Activated T-cell treated with anti-CD3 and anti-CD28 coated beads for 1 hour (primary cell): ENCODE measurements around the gene PPP1R2.
A peak's percentile ranks its signal among the peaks of the same experiment; 100 is the strongest.

Experiments used
- DNase-seq: peaks from one replicate; pipeline ENCODE4 v3.0.0-alpha.2; 2020; ENCODE audit warnings: low read depth

The PPP1R2 gene

GRCh38 chr3:195565716-195566115 is 22.6 kb upstream of the PPP1R2 start:
- DNase-seq = no peak

- DNase-seq = no peak
These were observed 20.2 kb upstream of the PPP1R2 start for GRCh38 chr3:195563317-195563716.

GRCh38 chr3:195559723-195560409 is 16.7 kb upstream of the PPP1R2 start:
- DNase-seq = no peak

- DNase-seq = no peak
These were observed 15.5 kb upstream of the PPP1R2 start for GRCh38 chr3:195558602-195559001.

- DNase-seq = no peak
These were observed 14.2 kb upstream of the PPP1R2 start for GRCh38 chr3:195557322-195557721.

GRCh38 chr3:195556390-195556789 is 13.3 kb upstream of the PPP1R2 start:
- no peak for DNase-seq

- no peak for DNase-seq
These were observed 12.0 kb upstream of the PPP1R2 start for GRCh38 chr3:195555110-195555509.

- no peak for DNase-seq
These were observed 11.3 kb upstream of the PPP1R2 start for GRCh38 chr3:195554458-195554857.

- no peak for DNase-seq
These were observed 10.1 kb upstream of the PPP1R2 start for GRCh38 chr3:195553268-195553667.

- DNase-seq = no peak
These were observed 8.4 kb upstream of the PPP1R2 start for GRCh38 chr3:195551381-195551978.

- no peak for DNase-seq
These were observed 7.6 kb upstream of the PPP1R2 start for GRCh38 chr3:195550723-195551122.

GRCh38 chr3:195549931-195550519 is 6.9 kb upstream of the PPP1R2 start:
- DNase-seq = peak; percentile 62

- no peak for DNase-seq
These were observed 5.9 kb upstream of the PPP1R2 start for GRCh38 chr3:195548987-195549386.

GRCh38 chr3:195548501-195548900 is 5.4 kb upstream of the PPP1R2 start:
- DNase-seq = no peak

GRCh38 chr3:195548006-195548405 is 4.9 kb upstream of the PPP1R2 start:
- no peak for DNase-seq

GRCh38 chr3:195546130-195546560 is 3.0 kb upstream of the PPP1R2 start:
- no peak for DNase-seq

GRCh38 chr3:195544634-195545033 is 1.5 kb upstream of the PPP1R2 start:
- DNase-seq = no peak

- no peak for DNase-seq
These were observed 1.1 kb upstream of the PPP1R2 start for GRCh38 chr3:195544230-195544536.

GRCh38 chr3:195543500-195544229 is 540 bp upstream of the PPP1R2 start:
- no peak for DNase-seq

- DNase-seq = no peak
These were observed 818 bp downstream of the PPP1R2 start for GRCh38 chr3:195542316-195542697.

- DNase-seq = no peak
These were observed 2.6 kb downstream of the PPP1R2 start for GRCh38 chr3:195540511-195540910.

GRCh38 chr3:195540027-195540426 is 3.1 kb downstream of the PPP1R2 start:
- DNase-seq = no peak

GRCh38 chr3:195539479-195539878 is 3.6 kb downstream of the PPP1R2 start:
- DNase-seq = no peak
